Endothelial cell of umbilical vein (primary cell): ENCODE results near the gene PATE4.

ENCODE experiments used
- MYC ChIP-seq: IDR thresholded peaks from one replicate; pipeline ENCODE4 v1.6.1; 2011; ENCODE audit warnings: mild to moderate bottlenecking, low read depth, low read length
- POLR2A ChIP-seq: IDR thresholded peaks from 2 replicates; pipeline ENCODE4 v1.6.1; 2012; ENCODE audit warnings: low read depth, mild to moderate bottlenecking, control low read depth, low read length
- POLR2AphosphoS5 ChIP-seq: IDR thresholded peaks from 2 replicates; pipeline ENCODE4 v1.6.1; 2012; ENCODE audit warnings: low read depth, mild to moderate bottlenecking, control low read depth, low read length, moderate library complexity; ENCODE audit not compliant: insufficient read depth
- TF ChIP-seq, protein P1 (sequence below), 2 donors: IDR thresholded peaks; 1 replicate in 1 of 2; 2 replicates in 1 of 2; pipeline ENCODE4 v1.5.1; 2011; ENCODE audit warnings: low read length in 2 of 2, mild to moderate bottlenecking in 2 of 2, moderate library complexity in 2 of 2, control low read depth in 1 of 2, inconsistent platforms in 1 of 2, low read depth in 1 of 2; ENCODE audit not compliant: insufficient read depth in 1 of 2; ENCODE audit errors: extremely low read depth in 1 of 2
- TF ChIP-seq, protein P2 (sequence below): IDR thresholded peaks from 2 replicates; pipeline ENCODE4 v1.6.1; 2011; ENCODE audit not compliant: insufficient read depth, insufficient read length

DNA sequence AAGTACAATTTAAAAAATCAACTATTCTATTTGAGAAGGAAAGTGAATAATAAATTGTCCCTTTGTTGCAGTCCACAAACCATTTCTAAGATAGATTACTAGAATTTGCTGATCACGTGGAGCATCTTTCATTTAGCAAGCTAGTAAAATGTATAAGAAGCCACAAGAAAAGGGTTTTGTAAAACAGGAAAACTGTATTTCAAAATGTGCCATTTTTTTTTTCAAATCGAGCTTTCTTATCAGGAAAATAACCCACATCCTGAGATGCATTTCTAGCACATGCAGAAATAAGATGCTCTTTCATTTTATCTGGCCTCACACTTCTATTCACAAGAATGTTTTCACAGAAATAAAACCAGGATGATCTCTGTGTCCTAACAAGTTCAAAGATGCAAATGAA lies 48.4 kb upstream of the PATE4 start:
- TF ChIP-seq, protein P1, sequence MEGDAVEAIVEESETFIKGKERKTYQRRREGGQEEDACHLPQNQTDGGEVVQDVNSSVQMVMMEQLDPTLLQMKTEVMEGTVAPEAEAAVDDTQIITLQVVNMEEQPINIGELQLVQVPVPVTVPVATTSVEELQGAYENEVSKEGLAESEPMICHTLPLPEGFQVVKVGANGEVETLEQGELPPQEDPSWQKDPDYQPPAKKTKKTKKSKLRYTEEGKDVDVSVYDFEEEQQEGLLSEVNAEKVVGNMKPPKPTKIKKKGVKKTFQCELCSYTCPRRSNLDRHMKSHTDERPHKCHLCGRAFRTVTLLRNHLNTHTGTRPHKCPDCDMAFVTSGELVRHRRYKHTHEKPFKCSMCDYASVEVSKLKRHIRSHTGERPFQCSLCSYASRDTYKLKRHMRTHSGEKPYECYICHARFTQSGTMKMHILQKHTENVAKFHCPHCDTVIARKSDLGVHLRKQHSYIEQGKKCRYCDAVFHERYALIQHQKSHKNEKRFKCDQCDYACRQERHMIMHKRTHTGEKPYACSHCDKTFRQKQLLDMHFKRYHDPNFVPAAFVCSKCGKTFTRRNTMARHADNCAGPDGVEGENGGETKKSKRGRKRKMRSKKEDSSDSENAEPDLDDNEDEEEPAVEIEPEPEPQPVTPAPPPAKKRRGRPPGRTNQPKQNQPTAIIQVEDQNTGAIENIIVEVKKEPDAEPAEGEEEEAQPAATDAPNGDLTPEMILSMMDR (IDR thresholded peaks at IDR 0.05; ENCODE audit: extremely low read depth in 1 of 2, insufficient read depth in 1 of 2, low read depth in 1 of 2, low read length in 2 of 2): no peak
- TF ChIP-seq POLR2A: no peak
- no peak for TF ChIP-seq POLR2AphosphoS5
- TF ChIP-seq, protein P2, sequence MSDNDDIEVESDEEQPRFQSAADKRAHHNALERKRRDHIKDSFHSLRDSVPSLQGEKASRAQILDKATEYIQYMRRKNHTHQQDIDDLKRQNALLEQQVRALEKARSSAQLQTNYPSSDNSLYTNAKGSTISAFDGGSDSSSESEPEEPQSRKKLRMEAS: no peak
- TF ChIP-seq MYC: no peak
